H1 (cell line): Measurements from ENCODE around the gene BAZ2B. TPM values are rescaled to one million over a fixed set of nuclear protein-coding genes. Genes with fewer than 3 reads are reported as not detected.
A peak's percentile ranks its signal among the peaks of the same experiment; 100 is the strongest.

ENCODE experiments used
- CTCF ChIA-PET: fragments of 300-600 bp; sonication (Branson Sonifier 250); formaldehyde crosslinking; loops from one replicate; lab custom pipeline; 2021; ENCODE audit not compliant: partially characterized antibody; lab: Charles Lee
- POLR2A ChIA-PET: fragments of 300-600 bp; sonication (Branson Sonifier 250); formaldehyde crosslinking; loops from one replicate; lab custom pipeline; 2021; ENCODE audit warnings: inconsistent platforms; ENCODE audit not compliant: partially characterized antibody; lab: Charles Lee
- DNase-seq, 2 experiments: peaks; one replicate each; pipeline versions ENCODE4 v3.0.0 to v3.0.0-alpha.2; 2010 to 2022; ENCODE audit warnings: low spot score in 2 of 2, low read depth in 1 of 2, mixed read lengths in 1 of 2
- FAIRE-seq: peaks from 2 replicates; lab custom pipeline; 2011; peaks lifted over from hg19 to GRCh38; lab: Jason Lieb, UNC
- H2AFZ ChIP-seq: 2 replicates; pipeline ENCODE4 v1.8.1; 2012; ENCODE audit warnings: low read length, inconsistent platforms
- H2AK5ac ChIP-seq: 2 replicates; pipeline ENCODE4 v1.6.1; 2013; ENCODE audit warnings: low read depth, low read length
- H2BK120ac ChIP-seq: replicated peaks from 2 replicates; pipeline ENCODE3; 2013; ENCODE audit warnings: low read depth, low read length, inconsistent platforms
- H2BK12ac ChIP-seq: 2 replicates; pipeline ENCODE4 v1.6.1; 2013; ENCODE audit warnings: low read depth, low read length
- H2BK15ac ChIP-seq: 2 replicates; pipeline ENCODE4 v1.6.1; 2013; ENCODE audit warnings: low read length
- H2BK20ac ChIP-seq: 2 replicates; pipeline ENCODE4 v1.6.1; 2013; ENCODE audit warnings: low read length
- H2BK5ac ChIP-seq: 2 replicates; pipeline ENCODE4 v1.6.1; 2013; ENCODE audit warnings: low read depth, low read length
- H3K14ac ChIP-seq: 2 replicates; pipeline ENCODE4 v1.6.1; 2013; ENCODE audit warnings: inconsistent platforms; ENCODE audit not compliant: insufficient read length
- H3K18ac ChIP-seq: 2 replicates; pipeline ENCODE4 v1.6.1; 2013; ENCODE audit warnings: low read length; ENCODE audit errors: extremely low read depth
- H3K23ac ChIP-seq: 2 replicates; pipeline ENCODE4 v1.6.1; 2013; ENCODE audit warnings: inconsistent platforms; ENCODE audit not compliant: insufficient read length
- H3K23me2 ChIP-seq: 2 replicates; pipeline ENCODE4 v1.6.1; 2013; ENCODE audit warnings: low read depth, low read length
- H3K27ac ChIP-seq: 2 replicates; pipeline ENCODE4 v1.6.1; 2011; ENCODE audit warnings: low read depth, low read length, inconsistent platforms
- H3K27me3 ChIP-seq, 4 experiments: replicated peaks in 1 of 4; 1 replicate in 1 of 4; 2 replicates in 3 of 4; pipeline versions ENCODE4 v1.6.1 to v1.8.1; 2011 to 2013; ENCODE audit warnings: low read length in 3 of 4, mild to moderate bottlenecking in 3 of 4, inconsistent platforms in 2 of 4, mixed read lengths in 2 of 4, moderate library complexity in 1 of 4; ENCODE audit not compliant: control insufficient read depth in 3 of 4, insufficient read depth in 3 of 4; ENCODE audit errors: extremely low read depth in 1 of 4
- H3K36me3 ChIP-seq, 4 experiments: 2 replicates each; pipeline versions ENCODE4 v1.6.1 to v1.8.1; 2011 to 2013; ENCODE audit warnings: mild to moderate bottlenecking in 4 of 4, low read length in 3 of 4, moderate library complexity in 2 of 4, control low read depth in 1 of 4, inconsistent platforms in 1 of 4; ENCODE audit not compliant: insufficient read depth in 4 of 4, control insufficient read depth in 2 of 4
- H3K4ac ChIP-seq: replicated peaks from 2 replicates; pipeline ENCODE3; 2013; ENCODE audit warnings: low read length, low read depth, mixed read lengths, inconsistent platforms; ENCODE audit not compliant: insufficient read length
- H3K4me1 ChIP-seq, 4 experiments: replicated peaks in 1 of 4; 1 replicate in 1 of 4; 2 replicates in 3 of 4; pipeline versions ENCODE4 v1.6.1 to v1.8.1; 2011 to 2013; ENCODE audit warnings: low read length in 3 of 4, inconsistent platforms in 2 of 4, mixed read lengths in 1 of 4; ENCODE audit not compliant: insufficient read depth in 4 of 4, control insufficient read depth in 3 of 4
- H3K4me2 ChIP-seq, 2 experiments: 2 replicates each; pipeline versions ENCODE4 v1.6.1 to v1.8.1; 2011 to 2013; ENCODE audit warnings: low read depth in 2 of 2, low read length in 2 of 2, control low read depth in 1 of 2, inconsistent platforms in 1 of 2, mild to moderate bottlenecking in 1 of 2; ENCODE audit not compliant: insufficient read depth in 1 of 2
- H3K4me3 ChIP-seq, 4 experiments: fragments of 200-600, 300-600 bp in 1 of 4; sonication (generic), shearing (Covaris generic), sonication (Bioruptor Twin) in 1 of 4; 2 replicates each; pipeline versions ENCODE4 v1.5.1 to v1.8.1; 2011 to 2016; ENCODE audit warnings: low read length in 4 of 4, low read depth in 3 of 4, control low read depth in 2 of 4, inconsistent platforms in 2 of 4, mild to moderate bottlenecking in 2 of 4, mixed read lengths in 1 of 4, moderate library complexity in 1 of 4; ENCODE audit not compliant: insufficient read depth in 2 of 4; ENCODE audit errors: extremely low read depth in 1 of 4
- H3K56ac ChIP-seq: replicated peaks from 2 replicates; pipeline ENCODE3; 2013; ENCODE audit warnings: low read depth, mild to moderate bottlenecking, mixed read lengths, low read length, inconsistent platforms; ENCODE audit not compliant: insufficient read length
- H3K79me1 ChIP-seq: 2 replicates; pipeline ENCODE4 v1.6.1; 2013; ENCODE audit warnings: low read depth, low read length, control low read depth
- H3K79me2 ChIP-seq, 2 experiments: 2 replicates each; pipeline versions ENCODE4 v1.6.1 to v1.8.1; 2012 to 2013; ENCODE audit warnings: low read length in 2 of 2, mild to moderate bottlenecking in 2 of 2, inconsistent platforms in 1 of 2; ENCODE audit not compliant: insufficient read depth in 2 of 2, control insufficient read depth in 1 of 2
- H3K9ac ChIP-seq, 4 experiments: replicated peaks in 1 of 4; 1 replicate in 1 of 4; 2 replicates in 3 of 4; pipeline versions ENCODE4 v1.6.1 to v1.8.1; 2011 to 2013; ENCODE audit warnings: low read depth in 3 of 4, low read length in 3 of 4, control low read depth in 2 of 4, mild to moderate bottlenecking in 2 of 4, moderate library complexity in 2 of 4, inconsistent platforms in 1 of 4; ENCODE audit errors: extremely low read depth in 1 of 4
- H3K9me3 ChIP-seq, 2 experiments: 2 replicates each; pipeline versions ENCODE4 v1.6.1 to v1.8.1; 2012 to 2013; ENCODE audit warnings: mild to moderate bottlenecking in 2 of 2, moderate library complexity in 2 of 2, control low read depth in 1 of 2, inconsistent platforms in 1 of 2, low read depth in 1 of 2, low read length in 1 of 2, mixed read lengths in 1 of 2; ENCODE audit not compliant: insufficient read depth in 2 of 2
- H4K20me1 ChIP-seq, 2 experiments: replicated peaks in 1 of 2; 2 replicates each; pipeline versions ENCODE3 to v1.8.1; 2011 to 2013; ENCODE audit warnings: inconsistent platforms in 2 of 2, low read length in 2 of 2, mild to moderate bottlenecking in 1 of 2; ENCODE audit not compliant: insufficient read depth in 2 of 2, control insufficient read depth in 1 of 2
- H4K5ac ChIP-seq: 2 replicates; pipeline ENCODE4 v1.6.1; 2013; ENCODE audit warnings: low read length, low read depth, mixed read lengths, inconsistent platforms; ENCODE audit not compliant: insufficient read length
- H4K8ac ChIP-seq: 2 replicates; pipeline ENCODE4 v1.8.0; 2013; ENCODE audit warnings: mild to moderate bottlenecking, moderate library complexity, low read length, inconsistent platforms; ENCODE audit not compliant: insufficient read depth; ENCODE audit errors: extremely low read depth
- H4K91ac ChIP-seq: replicated peaks from 2 replicates; pipeline ENCODE3; 2013; ENCODE audit warnings: low read length, mixed read lengths, inconsistent platforms; ENCODE audit not compliant: insufficient read length
- BACH1 ChIP-seq: IDR thresholded peaks from 2 replicates; pipeline ENCODE4 v1.6.1; 2012; ENCODE audit warnings: low read length, improper control_type of control experiment
- CHD1 ChIP-seq: IDR thresholded peaks from 2 replicates; pipeline ENCODE4 v1.6.1; 2012; ENCODE audit warnings: low read depth, low read length, improper control_type of control experiment
- CHD2 ChIP-seq: IDR thresholded peaks from 2 replicates; pipeline ENCODE4 v1.6.1; 2012; ENCODE audit warnings: low read length, improper control_type of control experiment
- CTBP2 ChIP-seq: IDR thresholded peaks from 2 replicates; pipeline ENCODE4 v1.7.0; 2011; ENCODE audit warnings: borderline replicate concordance, mild to moderate bottlenecking, moderate library complexity, mixed read lengths, low read length; ENCODE audit not compliant: insufficient read depth, insufficient read length
- FOSL1 ChIP-seq: IDR thresholded peaks from 2 replicates; pipeline ENCODE4 v1.6.1; 2011; ENCODE audit warnings: mild to moderate bottlenecking, low read depth, low read length, moderate library complexity; ENCODE audit not compliant: insufficient read depth
- GABPA ChIP-seq: IDR thresholded peaks from 2 replicates; pipeline ENCODE4 v1.6.1; 2011; ENCODE audit warnings: mild to moderate bottlenecking, low read length, moderate library complexity, borderline replicate concordance; ENCODE audit not compliant: insufficient read depth
- GTF2F1 ChIP-seq: IDR thresholded peaks from 2 replicates; pipeline ENCODE4 v1.6.1; 2012; ENCODE audit warnings: low read depth, low read length, improper control_type of control experiment, borderline replicate concordance
- HDAC6 ChIP-seq: IDR thresholded peaks from one replicate; pipeline ENCODE4 v1.7.1; 2012; ENCODE audit warnings: low read depth, mild to moderate bottlenecking, inconsistent platforms, low read length, moderate library complexity
- JUN ChIP-seq: IDR thresholded peaks from 2 replicates; pipeline ENCODE4 v1.6.1; 2011; ENCODE audit warnings: low read depth, mild to moderate bottlenecking, improper control_type of control experiment, low read length
- RFX5 ChIP-seq: IDR thresholded peaks from 2 replicates; pipeline ENCODE4 v1.6.1; 2011; ENCODE audit warnings: low read depth, low read length, improper control_type of control experiment, borderline replicate concordance
- SRF ChIP-seq: IDR thresholded peaks from 2 replicates; pipeline ENCODE4 v1.6.1; 2011; ENCODE audit warnings: mild to moderate bottlenecking, low read depth, low read length, moderate library complexity
- TEAD4 ChIP-seq: IDR thresholded peaks from 2 replicates; pipeline ENCODE4 v1.6.1; 2012; ENCODE audit warnings: low read depth, low read length, inconsistent platforms, mixed read lengths
- WGBS, 2 experiments: shearing (Covaris generic) in 1 of 2; methylation state at CpG; one replicate each; pipeline versions ENCODE4 v1.1.6 to v1.1.7; 2013 to 2015; ENCODE audit warnings: low lambda C conversion rate in 2 of 2, mixed read lengths in 2 of 2, inconsistent platforms in 1 of 2, low coverage in 1 of 2, missing lambda C conversion rate in 1 of 2; ENCODE audit not compliant: insufficient replicate concordance in 2 of 2, insufficient coverage in 1 of 2, insufficient read length in 1 of 2; ENCODE audit errors: extremely low coverage in 1 of 2, missing lambda C conversion rate in 1 of 2; 5-methylcytosine and 5-hydroxymethylcytosine counted together
- polyA plus RNA-seq, 7 experiments: library from polyadenylated mRNA; depleted of rRNA in 3 of 7; stranded (reverse) in 5 of 7; unstranded in 2 of 7; fragments of >200 nt in 5 of 7; fragments of 200-250 nt in 2 of 7; gene quantifications; 1 replicate in 5 of 7; 2 replicates in 1 of 7; 4 replicates in 1 of 7; pipeline versions ENCODE4 v1.2.1 to v1.2.3, GENCODE V29; 2011 to 2013; ENCODE audit warnings: missing spikeins in 2 of 7, mixed read lengths in 2 of 7
- total RNA-seq: library from RNA; stranded (reverse); fragmentation: NEBNext Ultra II Directional; extraction: Animal tissue kit (Norgen Biotek cat#: 25700); gene quantifications from 2 replicates; pipeline ENCODE4 v1.2.1, GENCODE V29; 2021

Gene BAZ2B
- total and polyA plus RNA-seq, 2 of the 8 experiments (the other 6 are each of a cell fraction or from before 2014, with no cell fraction given) = 15.2 to 46.3 TPM

- peak overlapping the region; percentile 69 to 75 for H3K4me2 ChIP-seq
- DNase-seq (no peak), FAIRE-seq (no peak)
- peak overlapping the region; percentile 94 for H4K91ac ChIP-seq
- no peak overlapping the region for H2BK120ac ChIP-seq
- no peak overlapping the region for H2AK5ac ChIP-seq
- no peaks in the 10 kb centered on the region for H3K79me1 ChIP-seq
- H3K9ac ChIP-seq = peak overlapping the region; percentile 88 to 97 (median 94)
- H3K56ac ChIP-seq = peak overlapping the region; percentile 79
- peak overlapping the region; percentile 95 for H3K18ac ChIP-seq
- ChIA-PET POLR2A (interaction anchor here (0.6 to 6.6 kb wide), 24 partner anchors 10 to 1330 kb away, joined by 3 to 75 read pairs (median 3); partner anchors contain the start of gene MARCHF7), CTCF (interaction anchor here (0.5 to 0.6 kb wide), 6 partner anchors 20 to 792 kb away, joined by 3 to 4 read pairs (median 4); no protein-coding TSS in a partner anchor)
- peaks cover 6 to 63% of the 10 kb centered on the region in 2 experiments; a peak in 3 of 4 replicates for H3K79me2 ChIP-seq
- no peak overlapping the region for H2AFZ ChIP-seq
- no peak overlapping the region for H2BK20ac ChIP-seq
- H3K14ac ChIP-seq = no peak overlapping the region
- no peak overlapping the region for H3K4ac ChIP-seq
- H3K4me1 ChIP-seq = peaks cover 0 to 16% (median 6%) of the 10 kb centered on the region in 4 experiments; a peak in 3 of 7 replicates
- H4K8ac ChIP-seq = peak overlapping the region; percentile 53; the same call in 1 of the 2 replicates
- no peaks in the 10 kb centered on the region for H4K20me1 ChIP-seq
- H3K27me3 ChIP-seq = no peaks in the 10 kb centered on the region
- H3K9me3 ChIP-seq = no peaks in the 10 kb centered on the region
- no peak overlapping the region for H3K23ac ChIP-seq
- no peaks in the 10 kb centered on the region; the same call in 1 of the 2 replicates for H3K23me2 ChIP-seq
- H2BK15ac ChIP-seq = no peak overlapping the region
- H4K5ac ChIP-seq = peak overlapping the region; percentile 99
- peak overlapping the region; percentile 95 for H3K27ac ChIP-seq
- no peaks in the 10 kb centered on the region for H3K36me3 ChIP-seq
- H2BK5ac ChIP-seq = peak overlapping the region; percentile 92
- peak overlapping the region; percentile 73 to 98 (median 86) for H3K4me3 ChIP-seq
- 5% methylated on average over 11 of the region's 16 CpGs; no CpG with 5 or more reads in 1 of the 2 experiments for WGBS, 2 experiments
- H2BK12ac ChIP-seq = peak overlapping the region; percentile 88
- TF ChIP-seq GABPA (no peak), CHD1 (peak; percentile 84), JUN (no peak), FOSL1 (no peak), SRF (no peak), RFX5 (no peak), TEAD4 (no peak), HDAC6 (no peak), BACH1 (no peak), CHD2 (no peak; the same call in 1 of the 2 replicates), GTF2F1 (no peak), CTBP2 (no peak)
Observed at GRCh38 chr2:159614534-159615366, 1.6 kb downstream of the BAZ2B start.
